Adipocyte (in vitro differentiated cells): ENCODE measurements around the gene ITPK1.
A peak's percentile ranks its signal among the peaks of the same experiment; 100 is the strongest.
"Not testable (repeated sequence)": the region's sequence is repeated elsewhere in the genome, so short reads cannot be mapped to it uniquely, and the experiment has no call there.

Experiments
- DNase-seq: peaks from one replicate; pipeline ENCODE4 v3.0.0-alpha.2; 2015; ENCODE audit warnings: low read depth
- H3K27me3 ChIP-seq: replicated peaks from 2 replicates; pipeline ENCODE4 v1.7.0; 2013; ENCODE audit warnings: mild to moderate bottlenecking, low read length, moderate library complexity; ENCODE audit not compliant: control insufficient read depth, insufficient read depth
- H3K36me3 ChIP-seq: 2 replicates; pipeline ENCODE4 v1.7.0; 2013; ENCODE audit warnings: low read length, mild to moderate bottlenecking, moderate library complexity; ENCODE audit not compliant: control insufficient read depth, insufficient read depth, severe bottlenecking
- H3K4me1 ChIP-seq: 2 replicates; pipeline ENCODE4 v1.7.0; 2013; ENCODE audit warnings: mild to moderate bottlenecking, low read length, moderate library complexity; ENCODE audit not compliant: control insufficient read depth, insufficient read depth
- H3K4me3 ChIP-seq: 2 replicates; pipeline ENCODE4 v1.7.0; 2013; ENCODE audit warnings: mild to moderate bottlenecking, low read length, moderate library complexity
- H3K9ac ChIP-seq: 2 replicates; pipeline ENCODE4 v1.7.0; 2013; ENCODE audit warnings: mild to moderate bottlenecking, low read length, moderate library complexity
- H3K9me3 ChIP-seq: 2 replicates; pipeline ENCODE4 v1.7.0; 2013; ENCODE audit warnings: mild to moderate bottlenecking, low read length, moderate library complexity; ENCODE audit not compliant: control insufficient read depth

ITPK1 gene

DNA sequence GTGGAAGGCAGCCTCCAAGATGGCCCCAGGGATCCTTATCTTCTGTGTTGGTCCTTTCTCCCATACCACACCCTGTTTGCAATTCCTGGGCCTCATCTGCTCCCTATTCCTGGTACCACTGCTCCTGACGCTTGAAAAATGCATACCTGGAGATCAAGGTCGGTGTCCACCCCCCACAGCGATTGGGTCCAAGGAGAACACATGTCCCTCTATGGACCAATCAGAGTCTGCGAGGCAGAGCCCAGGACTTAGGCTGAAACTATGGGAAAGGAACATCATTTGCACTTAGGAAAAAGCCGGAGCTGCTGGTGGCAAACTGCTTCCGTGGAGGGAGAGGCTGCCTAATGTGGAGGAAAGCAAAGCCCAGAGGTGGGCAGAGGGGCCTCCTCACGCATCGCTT, 33.3 kb upstream of the ITPK1 start:
- Histone ChIP-seq H3K9me3 (no peaks in the 10 kb centered on the region), H3K4me1 (peaks cover 7% of the 10 kb centered on the region), H3K36me3 (no peaks in the 10 kb centered on the region), H3K4me3 (no peak overlapping the region), H3K9ac (no peak overlapping the region), H3K27me3 (peaks cover 20% of the 10 kb centered on the region)
- no peak for DNase-seq

DNA sequence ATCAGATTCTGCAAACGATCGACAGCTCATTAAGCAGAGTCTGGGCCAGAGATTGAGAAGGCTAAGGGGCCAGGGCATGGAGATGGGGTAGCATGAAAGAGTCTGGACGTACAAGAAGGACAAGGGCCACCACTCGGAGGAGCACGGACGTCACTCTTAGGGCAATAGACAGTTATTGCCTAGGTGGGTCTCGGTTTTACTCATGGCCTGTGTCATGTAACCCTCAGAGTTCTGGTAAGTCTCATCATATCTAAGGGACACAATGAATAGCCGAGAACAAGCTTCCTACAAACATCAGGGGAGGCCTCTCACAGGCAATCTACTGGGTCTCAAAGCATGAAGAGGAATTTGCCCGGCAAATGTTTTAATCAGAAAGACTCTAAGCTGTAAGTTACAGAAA, 30.4 kb upstream of the ITPK1 start:
- peaks cover 6% of the 10 kb centered on the region for H3K4me1 ChIP-seq
- H3K9me3 ChIP-seq, result no peaks in the 10 kb centered on the region
- no peak overlapping the region for H3K9ac ChIP-seq
- H3K27me3 ChIP-seq, result peaks cover 20% of the 10 kb centered on the region
- DNase-seq, result no peak
- H3K4me3 ChIP-seq, result no peak overlapping the region
- H3K36me3 ChIP-seq, result no peaks in the 10 kb centered on the region

- no peak overlapping the region for H3K4me3 ChIP-seq
- H3K36me3 ChIP-seq, result no peaks in the 10 kb centered on the region
- no peaks in the 10 kb centered on the region for H3K4me1 ChIP-seq
- DNase-seq, result no peak
- H3K9me3 ChIP-seq, result no peaks in the 10 kb centered on the region
- H3K9ac ChIP-seq, result no peak overlapping the region
- peaks cover 19% of the 10 kb centered on the region for H3K27me3 ChIP-seq
These were observed 27.3 kb upstream of the ITPK1 start for GRCh38 chr14:93142854-93143652.

DNA sequence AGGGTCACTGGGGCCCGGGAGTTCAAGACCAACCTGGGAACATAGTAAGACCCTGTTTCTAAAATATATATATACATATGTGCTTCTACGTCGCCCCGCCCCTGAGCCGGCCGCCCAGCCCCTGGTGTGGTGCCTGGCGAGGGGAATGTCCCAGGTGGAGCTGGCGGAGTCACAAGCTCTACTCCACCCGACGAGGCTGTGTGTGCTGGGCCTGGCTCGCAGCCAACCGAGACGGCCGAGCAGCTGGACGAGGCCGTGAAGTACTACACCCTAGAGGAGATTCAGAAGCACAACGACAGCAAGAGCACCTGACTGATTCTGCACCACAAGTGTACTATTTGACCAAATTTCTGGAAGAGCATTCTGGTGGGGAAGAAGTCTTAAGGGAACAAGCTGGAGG, 22.1 kb upstream of the ITPK1 start:
- no peak for DNase-seq
- Histone ChIP-seq H3K9ac (no peak overlapping the region), H3K4me3 (no peak overlapping the region), H3K4me1 (peaks cover 4% of the 10 kb centered on the region), H3K36me3 (no peaks in the 10 kb centered on the region), H3K27me3 (peaks cover 8% of the 10 kb centered on the region), H3K9me3 (no peaks in the 10 kb centered on the region)

DNA sequence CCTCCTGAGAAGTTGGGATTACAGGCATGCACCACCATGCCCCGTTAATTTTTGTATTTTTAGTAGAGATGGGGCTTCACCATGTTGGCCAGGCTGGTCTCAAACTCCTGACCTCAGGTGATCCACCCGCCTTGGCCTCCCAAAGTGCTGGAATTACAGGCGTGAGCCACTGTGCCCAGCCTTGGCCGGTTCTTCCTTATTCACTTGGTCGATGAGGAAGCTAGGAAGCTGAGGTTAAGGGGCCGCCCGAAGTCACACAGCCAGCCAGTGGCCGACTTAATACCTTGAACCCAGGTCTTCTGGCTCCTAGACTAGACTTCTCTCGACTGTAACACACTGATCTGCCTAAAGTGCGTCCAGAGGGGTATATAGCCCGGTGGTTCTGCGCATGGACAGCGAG, 20.8 kb upstream of the ITPK1 start:
- not testable (repeated sequence) for H3K4me3 ChIP-seq, H3K27me3 ChIP-seq, DNase-seq, H3K4me1 ChIP-seq, H3K9me3 ChIP-seq, H3K36me3 ChIP-seq, H3K9ac ChIP-seq

DNA sequence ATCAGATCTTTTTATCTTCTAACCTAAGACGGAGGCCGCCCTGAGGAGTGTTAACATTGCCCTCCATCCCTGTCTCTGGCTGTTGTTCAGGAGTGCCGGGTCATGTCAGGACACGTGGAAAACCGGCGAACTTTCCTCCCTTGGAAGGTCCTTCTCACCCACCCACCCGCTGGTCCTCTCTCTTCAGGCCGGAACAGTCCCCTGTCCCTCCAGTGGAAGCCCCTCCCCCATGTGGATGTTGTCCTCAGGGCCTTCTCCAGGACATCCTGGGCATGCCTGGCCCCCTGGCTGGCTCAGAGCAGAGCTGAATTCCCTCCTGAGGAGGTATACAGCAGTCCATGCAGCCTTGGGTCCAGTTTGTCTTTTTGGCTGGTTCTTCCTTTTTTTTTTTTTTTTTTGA, 20.3 kb upstream of the ITPK1 start:
- H3K9me3 ChIP-seq, result no peaks in the 10 kb centered on the region
- no peak for DNase-seq
- H3K9ac ChIP-seq, result no peak overlapping the region

DNA sequence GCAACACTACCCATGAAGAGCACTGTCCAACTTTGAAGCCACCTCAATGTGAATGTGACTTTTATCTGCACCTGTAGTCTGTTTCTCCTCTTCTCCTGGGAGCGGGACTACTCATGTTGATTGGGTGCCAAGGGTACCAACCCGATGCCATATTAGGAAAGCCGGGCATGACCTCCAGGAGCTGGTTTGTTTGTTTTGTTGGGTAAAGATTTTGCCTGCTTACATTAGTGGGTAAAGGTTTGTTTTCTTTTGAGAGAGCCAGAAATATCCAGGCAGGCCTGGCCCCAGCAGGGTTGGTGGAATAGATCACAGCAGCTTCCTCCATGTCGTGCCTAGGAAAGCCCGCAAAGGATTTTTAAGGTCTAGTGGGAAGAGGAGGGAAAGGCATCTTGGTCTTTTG, 19.7 kb upstream of the ITPK1 start:
- H3K9me3 ChIP-seq, result no peaks in the 10 kb centered on the region
- H3K9ac ChIP-seq, result no peak overlapping the region
- H3K27me3 ChIP-seq, result peaks cover 8% of the 10 kb centered on the region
- H3K4me1 ChIP-seq, result peaks cover 12% of the 10 kb centered on the region
- H3K4me3 ChIP-seq, result no peak overlapping the region
- DNase-seq, result no peak
- no peaks in the 10 kb centered on the region for H3K36me3 ChIP-seq

More for the DNA sequence above, 20.3 kb upstream of the ITPK1 start:
- Histone ChIP-seq H3K4me1 (peaks cover 9% of the 10 kb centered on the region), H3K4me3 (no peak overlapping the region), H3K36me3 (no peaks in the 10 kb centered on the region), H3K27me3 (peaks cover 8% of the 10 kb centered on the region)

DNA sequence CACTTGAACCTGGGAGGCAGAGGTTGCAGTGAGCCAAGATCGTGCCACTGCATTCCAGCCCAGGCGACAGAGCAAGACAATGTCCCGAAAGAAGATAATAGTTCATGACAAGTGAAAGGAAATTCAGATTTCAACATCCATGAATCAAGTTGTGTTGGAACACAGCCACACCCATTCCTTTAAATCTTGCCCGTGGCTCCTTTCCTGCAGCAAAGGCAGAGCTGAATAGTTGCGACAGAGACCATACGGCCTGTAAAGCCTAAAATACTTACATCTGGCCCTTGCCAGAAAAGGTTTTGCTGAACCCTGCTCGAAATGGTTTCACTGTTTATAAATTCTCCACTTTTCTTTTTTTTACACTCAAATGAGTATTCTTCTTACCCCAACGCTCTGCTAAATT, 17.7 kb upstream of the ITPK1 start:
- H3K4me3 ChIP-seq, result no peak overlapping the region
- no peaks in the 10 kb centered on the region for H3K9me3 ChIP-seq
- H3K27me3 ChIP-seq, result peaks cover 8% of the 10 kb centered on the region
- H3K36me3 ChIP-seq, result no peaks in the 10 kb centered on the region
- peaks cover 30% of the 10 kb centered on the region for H3K4me1 ChIP-seq
- peak overlapping the region; percentile 4 for H3K9ac ChIP-seq
- DNase-seq, result peak; percentile 98

DNA sequence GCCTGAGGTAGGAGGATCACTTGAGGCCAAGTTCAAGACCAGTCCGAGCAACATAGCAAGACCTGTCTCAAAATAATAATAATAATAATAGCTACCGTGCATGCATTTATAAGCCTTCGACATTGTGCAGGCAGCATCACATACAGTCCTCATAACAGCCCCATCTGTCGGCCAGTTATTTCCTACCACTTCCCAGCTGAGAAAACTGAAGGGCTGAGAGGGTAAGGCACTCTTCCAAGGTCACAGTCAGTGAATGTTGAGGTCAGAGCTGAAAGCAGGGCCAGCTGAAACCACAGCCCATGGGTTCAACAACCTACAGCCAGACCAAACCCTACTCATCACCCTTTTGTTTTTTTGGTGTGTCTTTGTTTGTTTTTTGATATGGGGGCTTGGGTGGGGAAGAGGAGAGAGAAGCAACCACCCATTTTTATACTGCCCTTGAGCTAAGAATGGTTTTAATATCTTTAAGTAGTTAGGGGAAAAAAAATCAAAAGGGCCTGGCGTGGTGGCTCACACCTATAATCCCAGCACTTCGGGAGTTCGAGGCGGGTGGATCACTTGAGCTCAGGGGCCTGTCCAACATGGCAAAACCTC, 16.8 kb upstream of the ITPK1 start:
- Histone ChIP-seq H3K27me3 (peaks cover under 1% of the 10 kb centered on the region), H3K36me3 (no peaks in the 10 kb centered on the region), H3K4me3 (no peak overlapping the region), H3K9ac (no peak overlapping the region), H3K9me3 (no peaks in the 10 kb centered on the region), H3K4me1 (peaks cover 34% of the 10 kb centered on the region)
- DNase-seq, result no peak

DNA sequence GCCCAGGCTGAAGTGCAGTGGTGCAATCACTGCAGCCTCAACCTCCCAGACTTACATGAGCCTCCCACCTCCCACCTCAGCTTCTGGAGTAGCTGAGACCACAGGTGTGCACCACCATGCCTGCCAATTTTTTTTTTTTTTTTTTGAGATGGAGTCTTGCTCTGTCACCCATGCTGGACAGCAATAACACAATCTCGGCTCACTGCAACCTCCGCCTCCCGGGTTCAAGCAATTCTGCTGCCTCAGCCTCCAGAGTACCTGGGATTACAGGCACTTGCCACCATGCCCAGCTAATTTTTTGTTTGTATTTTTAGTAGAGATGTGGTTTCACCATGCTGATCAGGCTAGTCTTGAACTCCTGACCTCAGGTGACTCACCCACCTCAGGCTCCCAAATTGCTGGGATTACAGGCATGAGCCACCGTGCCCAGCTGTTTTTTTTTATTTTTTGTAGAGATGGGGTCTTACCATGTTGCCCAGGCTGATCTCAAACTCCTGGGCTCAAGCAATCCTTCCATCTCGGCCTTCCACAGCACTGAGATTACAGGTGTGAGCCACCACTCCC, 15.6 kb upstream of the ITPK1 start:
- not testable (repeated sequence) for H3K4me3 ChIP-seq, DNase-seq, H3K9me3 ChIP-seq, H3K27me3 ChIP-seq, H3K9ac ChIP-seq, H3K36me3 ChIP-seq
- peaks cover 34% of the 10 kb centered on the region for H3K4me1 ChIP-seq

- Histone ChIP-seq H3K4me3 (peak overlapping the region; percentile 30), H3K27me3 (no peaks in the 10 kb centered on the region)
- peak; percentile 17 for DNase-seq
These were observed 13.2 kb upstream of the ITPK1 start for GRCh38 chr14:93128725-93129459.

More at GRCh38 chr14:93128725-93129459, 13.2 kb upstream of the ITPK1 start:
- Histone ChIP-seq H3K9ac (peak overlapping the region; percentile 33), H3K36me3 (no peaks in the 10 kb centered on the region), H3K4me1 (peaks cover 34% of the 10 kb centered on the region), H3K9me3 (no peaks in the 10 kb centered on the region)
